GM21723 (cell line): Measurements from ENCODE around the gene C12orf56.

Source experiments
- ATAC-seq: cut with Tn5 transposase; IDR thresholded peaks from one replicate; pipeline ENCODE4 v1.9.1; 2021; ENCODE audit warnings: mild to moderate bottlenecking, moderate library complexity; ENCODE audit not compliant: unreplicated experiment

The C12orf56 gene, protein sequence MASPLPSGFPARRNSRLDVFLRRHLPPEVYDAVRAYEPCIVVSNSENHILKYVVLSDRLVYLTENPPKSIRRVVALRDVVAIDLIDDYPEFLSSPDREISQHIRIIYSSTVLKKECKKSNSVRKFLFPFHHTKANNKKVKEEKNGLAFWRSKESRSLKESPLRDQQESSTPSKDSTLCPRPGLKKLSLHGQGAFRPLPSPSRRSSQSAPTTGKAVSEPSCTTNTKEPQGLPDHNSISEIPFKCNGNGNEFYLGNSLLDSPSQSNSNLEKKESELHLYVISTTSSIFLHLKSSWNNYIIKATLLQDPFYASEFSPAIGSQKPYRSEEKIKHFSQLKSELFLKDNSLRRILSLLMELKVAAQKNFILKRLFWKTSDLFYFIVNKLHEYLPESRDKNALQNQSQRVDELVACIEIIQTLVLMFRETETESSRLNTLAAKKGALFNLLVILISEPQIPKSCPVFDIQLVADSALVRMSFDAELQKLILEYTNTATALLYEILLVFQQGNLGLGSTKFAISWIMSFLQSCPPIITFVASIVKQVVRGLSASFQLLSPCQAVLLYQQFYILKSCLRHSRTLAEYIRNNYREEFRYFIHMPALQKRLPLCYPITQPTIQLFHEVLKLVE

DNA sequence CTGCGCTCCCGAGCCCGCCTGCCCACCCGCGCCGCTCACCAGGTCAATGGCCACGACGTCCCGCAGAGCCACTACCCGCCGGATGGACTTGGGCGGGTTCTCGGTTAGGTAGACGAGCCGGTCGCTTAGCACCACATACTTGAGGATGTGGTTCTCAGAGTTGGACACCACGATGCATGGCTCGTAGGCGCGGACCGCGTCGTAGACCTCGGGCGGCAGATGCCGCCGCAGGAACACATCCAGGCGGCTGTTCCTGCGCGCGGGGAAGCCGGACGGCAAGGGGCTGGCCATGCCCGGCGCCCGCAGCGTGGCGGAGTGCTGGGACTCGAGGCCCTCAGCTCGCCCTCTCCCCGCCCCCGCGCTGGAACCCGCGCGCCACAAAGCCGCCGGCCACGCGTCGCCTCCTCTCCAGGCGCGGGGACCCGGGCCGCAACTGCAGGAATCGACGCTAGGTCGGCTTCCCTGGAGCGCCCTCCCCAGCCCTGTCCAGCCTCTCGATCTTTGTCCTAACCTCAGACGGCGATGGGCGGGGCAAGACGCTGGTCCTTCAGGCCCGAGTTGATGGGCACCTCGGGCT is at the start of gene C12orf56:
Gene C12orf56 (minus strand): TSS at position 484 of the 577 bp plus-strand sequence. CDS start 193 bp downstream, at position 291.
- no peak for ATAC-seq

DNA sequence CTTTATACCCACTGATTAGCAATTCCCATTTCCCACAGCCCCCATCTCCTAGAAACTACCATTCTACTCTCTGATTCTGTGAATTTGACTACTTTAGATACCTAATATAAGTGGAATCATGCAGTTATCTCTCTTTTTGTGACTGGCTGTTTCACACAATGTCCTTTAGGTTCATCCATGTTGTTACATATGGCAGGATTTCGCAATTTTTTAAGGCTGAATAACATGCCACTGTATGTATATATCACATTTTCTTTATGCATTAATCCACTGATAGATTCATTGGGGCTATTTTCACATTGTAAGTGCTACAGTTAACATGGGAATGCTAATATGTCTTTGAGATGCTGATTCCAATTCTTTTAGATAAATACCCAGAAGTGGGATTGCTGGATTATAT is 49.5 kb upstream of the C12orf56 start:
- ATAC-seq = no peak

DNA sequence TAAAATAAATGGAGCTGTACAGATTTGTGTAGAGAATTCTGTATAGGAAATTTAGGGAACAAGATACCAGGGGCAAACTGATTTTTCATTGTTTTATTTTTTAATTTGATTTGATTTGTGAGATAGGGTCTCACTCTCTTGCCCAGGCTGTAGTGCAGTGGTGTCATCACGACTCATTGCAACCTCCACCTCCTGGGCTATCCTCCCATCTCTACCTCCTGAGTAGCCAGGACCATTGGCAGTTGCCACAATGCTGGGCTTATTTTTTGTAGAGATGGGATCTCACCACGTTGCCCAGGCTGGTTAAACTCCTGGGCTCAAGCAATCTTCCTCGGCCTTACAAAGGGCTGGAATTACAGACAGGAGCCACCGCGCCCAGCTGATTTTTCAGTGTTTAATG is 43.4 kb upstream of the C12orf56 start:
- no peak for ATAC-seq

DNA sequence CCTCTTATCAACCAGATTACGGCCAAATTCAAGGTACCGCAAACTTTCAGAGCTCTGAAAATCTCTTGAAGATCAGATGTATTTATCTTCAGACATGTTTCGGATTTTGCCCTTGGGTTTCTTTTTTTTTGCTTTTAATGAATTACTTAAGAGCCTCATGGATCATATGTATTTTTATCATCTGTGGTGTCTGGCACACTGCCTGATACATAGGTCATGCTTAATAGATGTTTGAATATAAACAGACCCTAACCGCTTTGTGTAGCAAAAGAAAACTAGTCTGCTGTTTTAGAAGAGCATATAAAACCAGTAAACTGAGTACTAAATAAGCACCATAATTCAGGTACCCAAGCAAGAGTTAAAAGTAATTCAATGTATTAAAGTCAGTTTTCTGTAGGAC is 41.2 kb upstream of the C12orf56 start:
- ATAC-seq = no peak

DNA sequence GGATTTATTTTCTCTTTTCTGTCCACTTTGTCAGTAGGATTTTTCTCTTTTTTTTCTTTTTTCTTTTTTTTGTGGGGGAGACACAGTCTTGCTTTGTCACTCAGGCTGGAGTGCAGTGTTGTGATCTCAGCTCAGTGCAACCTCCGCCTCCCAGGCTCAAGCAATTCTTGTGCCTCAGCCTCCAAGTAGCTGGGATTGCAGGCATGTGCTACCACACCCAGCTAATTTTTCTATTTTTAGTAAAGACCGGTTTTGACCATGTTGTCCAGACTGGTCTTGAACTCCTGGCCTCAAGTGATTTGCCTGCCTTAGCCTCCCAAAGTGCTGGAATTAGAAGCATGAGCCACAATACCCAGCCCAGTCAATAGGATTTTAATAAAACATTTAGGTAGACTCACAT is 40.3 kb upstream of the C12orf56 start:
- no peak for ATAC-seq

DNA sequence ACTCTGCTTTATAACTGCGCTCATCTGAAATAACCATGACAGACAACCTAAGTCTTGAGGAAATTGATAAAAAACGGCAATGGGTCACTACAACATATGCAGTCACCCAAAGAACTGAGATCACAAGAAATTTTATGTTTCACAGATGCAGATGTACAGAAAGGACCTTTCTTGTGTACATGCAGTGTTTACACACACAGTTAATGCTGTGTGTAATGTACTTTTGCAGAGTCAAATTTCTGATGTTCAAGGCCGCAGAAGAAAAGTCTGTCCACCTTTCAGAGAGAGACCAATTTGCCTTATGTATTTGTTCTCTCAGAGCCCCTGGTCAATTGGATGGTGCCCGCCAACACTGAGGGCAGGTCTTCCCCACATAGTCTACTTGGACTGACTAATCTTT is 38.4 kb upstream of the C12orf56 start:
- ATAC-seq = no peak

DNA sequence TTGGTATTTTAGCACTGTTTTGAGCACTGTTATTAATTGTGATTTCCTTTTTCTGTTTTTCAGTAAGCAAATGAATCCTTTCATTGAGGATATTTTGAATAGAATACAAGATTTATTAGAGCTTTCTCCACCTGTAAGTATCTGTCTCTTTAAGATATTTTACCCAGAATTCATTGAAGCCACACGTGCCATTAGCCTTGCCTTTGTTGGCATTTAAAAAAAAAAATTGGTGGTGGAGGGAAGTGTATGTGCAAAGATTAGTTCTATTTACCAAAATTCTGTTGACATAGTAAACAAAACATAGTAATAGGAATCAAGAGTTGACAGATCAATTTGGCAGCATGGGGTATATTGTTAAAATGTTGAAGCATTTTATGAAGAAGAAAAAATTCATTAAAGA is 37.4 kb upstream of the C12orf56 start:
- no peak for ATAC-seq

DNA sequence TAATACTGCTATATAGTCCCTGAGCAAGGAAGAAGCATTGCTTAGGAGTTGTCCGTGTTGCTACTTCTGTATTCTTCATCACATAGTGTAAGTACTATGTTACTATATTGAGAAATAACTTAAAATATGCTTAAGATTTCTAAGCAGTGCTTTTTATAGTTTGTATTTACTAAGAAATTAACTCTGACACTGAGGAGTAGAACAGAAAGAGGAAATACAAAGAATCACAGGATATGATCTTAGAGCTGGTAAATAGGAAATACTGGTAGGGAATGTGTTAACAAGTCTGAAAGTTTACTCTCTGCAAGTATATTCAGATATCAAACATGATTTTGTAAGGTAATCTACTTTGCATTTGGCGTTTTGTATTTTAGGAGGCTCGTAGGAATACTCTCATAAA is 29.1 kb upstream of the C12orf56 start:
- ATAC-seq = no peak

DNA sequence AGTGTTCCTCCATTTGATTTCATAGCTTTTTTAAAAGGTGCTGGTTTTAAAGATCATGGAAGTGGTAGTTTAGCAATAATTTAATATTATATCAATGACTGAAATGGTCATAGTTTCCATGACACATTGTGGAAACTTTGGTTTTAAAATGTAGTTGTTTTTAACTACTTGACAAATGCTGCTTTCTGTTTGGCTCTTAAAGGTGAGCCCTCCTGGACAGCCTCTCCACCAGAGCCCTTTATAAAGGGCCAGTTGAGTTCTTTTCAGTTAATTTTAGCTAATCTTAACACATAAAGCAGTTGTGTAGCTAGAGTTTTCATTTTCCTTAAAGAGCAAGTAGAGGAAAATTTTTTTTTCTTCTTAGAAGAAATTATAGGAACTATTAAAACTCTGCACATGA is 27.7 kb upstream of the C12orf56 start:
- no peak for ATAC-seq

DNA sequence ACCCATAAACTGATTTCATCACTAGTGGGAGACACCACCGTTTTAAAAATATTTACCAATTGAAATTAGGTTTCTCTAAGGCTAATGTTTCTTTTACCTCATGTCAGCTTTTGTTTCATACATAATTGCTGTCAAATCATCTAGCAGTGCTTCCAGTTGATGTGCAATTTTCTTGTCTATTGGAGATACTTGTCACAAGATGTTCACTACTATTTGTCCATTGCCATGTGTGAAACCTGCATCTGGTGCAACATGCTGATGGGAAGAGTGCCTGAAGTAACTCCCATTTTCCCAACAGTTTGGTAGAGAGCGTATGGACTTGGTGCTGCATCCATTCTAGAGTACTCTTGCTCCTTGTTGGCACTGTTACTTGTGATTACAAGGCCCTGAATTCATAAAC is 23.3 kb upstream of the C12orf56 start:
- ATAC-seq = no peak

DNA sequence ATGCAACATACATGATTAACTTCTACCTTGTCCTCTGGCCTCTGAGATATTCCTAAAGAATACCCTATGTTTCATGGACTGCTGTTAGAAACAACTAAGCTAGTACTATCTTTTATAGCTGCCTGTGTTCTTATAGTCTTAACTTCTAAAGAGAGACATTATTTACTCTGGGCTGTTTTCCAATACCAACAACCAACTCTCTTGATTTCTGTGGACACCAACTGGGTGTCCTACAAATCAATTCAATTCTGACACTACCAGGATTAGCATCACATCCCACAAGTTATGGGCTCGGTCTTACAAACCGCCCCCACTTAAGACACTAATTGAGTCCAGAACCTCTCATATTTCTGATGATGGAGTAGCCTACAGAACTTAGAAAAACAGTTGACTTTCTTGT is 21.9 kb upstream of the C12orf56 start:
- ATAC-seq = no peak

DNA sequence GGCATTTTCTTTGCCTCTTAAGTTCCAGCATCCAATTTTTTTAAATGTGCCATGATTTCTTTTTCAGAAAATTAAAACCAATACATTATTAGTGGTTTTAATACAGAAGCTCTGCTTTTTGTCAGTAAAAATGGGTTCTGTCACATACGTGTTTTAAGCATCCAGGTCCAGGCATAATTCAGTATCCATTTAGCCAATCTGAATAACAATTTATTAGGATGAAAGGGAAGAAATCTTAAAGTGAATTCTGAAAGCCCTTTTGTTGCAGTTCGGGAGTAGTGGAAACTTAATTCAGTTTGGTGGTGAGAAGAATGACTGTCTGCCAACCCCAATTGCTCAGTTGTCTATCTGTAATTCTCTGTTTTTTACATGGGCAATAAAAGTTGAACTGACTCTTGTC is 20.9 kb upstream of the C12orf56 start:
- ATAC-seq = no peak

DNA sequence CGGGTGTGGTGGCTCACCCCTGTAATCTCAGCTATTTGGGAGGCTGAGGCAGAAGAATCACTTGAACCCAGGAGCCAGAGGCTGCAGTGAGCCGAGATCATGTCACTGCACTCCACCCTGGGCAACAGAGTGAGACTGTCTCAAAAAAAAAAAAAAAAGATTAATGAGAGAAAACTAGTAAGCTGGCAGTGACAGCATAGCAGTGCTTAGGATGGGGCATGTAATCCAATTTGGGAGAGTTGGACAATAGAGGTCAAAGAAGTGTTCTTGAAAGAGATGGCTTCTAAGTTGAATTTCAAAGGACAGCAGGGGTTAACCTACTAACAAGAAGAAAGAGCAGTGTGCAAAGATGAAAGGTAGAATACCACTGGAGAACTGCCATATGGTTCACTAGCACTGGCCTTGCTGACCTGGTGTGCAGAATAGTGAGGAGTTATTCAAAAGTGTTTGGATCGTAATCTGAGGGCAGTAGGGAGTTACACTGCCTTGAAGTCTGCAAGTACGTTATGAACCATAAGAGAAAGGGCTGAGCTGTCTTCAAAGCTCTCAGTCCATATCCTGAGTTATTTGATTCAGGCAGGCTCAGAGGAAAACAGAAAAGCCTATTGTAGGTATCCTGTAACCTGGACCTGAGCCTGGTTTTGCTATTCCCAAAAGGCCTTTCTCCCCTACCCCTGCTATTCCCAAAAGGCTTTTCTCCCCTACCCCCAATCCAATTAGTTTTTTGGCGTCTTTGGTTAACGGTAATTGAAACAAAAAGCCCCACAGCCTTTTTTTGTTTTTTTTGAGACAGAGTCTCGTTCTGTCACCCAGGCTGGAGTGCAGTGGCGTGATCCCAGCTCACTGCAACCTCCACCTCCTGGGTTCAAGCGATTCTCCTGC is 17.0 kb upstream of the C12orf56 start:
- ATAC-seq = no peak

DNA sequence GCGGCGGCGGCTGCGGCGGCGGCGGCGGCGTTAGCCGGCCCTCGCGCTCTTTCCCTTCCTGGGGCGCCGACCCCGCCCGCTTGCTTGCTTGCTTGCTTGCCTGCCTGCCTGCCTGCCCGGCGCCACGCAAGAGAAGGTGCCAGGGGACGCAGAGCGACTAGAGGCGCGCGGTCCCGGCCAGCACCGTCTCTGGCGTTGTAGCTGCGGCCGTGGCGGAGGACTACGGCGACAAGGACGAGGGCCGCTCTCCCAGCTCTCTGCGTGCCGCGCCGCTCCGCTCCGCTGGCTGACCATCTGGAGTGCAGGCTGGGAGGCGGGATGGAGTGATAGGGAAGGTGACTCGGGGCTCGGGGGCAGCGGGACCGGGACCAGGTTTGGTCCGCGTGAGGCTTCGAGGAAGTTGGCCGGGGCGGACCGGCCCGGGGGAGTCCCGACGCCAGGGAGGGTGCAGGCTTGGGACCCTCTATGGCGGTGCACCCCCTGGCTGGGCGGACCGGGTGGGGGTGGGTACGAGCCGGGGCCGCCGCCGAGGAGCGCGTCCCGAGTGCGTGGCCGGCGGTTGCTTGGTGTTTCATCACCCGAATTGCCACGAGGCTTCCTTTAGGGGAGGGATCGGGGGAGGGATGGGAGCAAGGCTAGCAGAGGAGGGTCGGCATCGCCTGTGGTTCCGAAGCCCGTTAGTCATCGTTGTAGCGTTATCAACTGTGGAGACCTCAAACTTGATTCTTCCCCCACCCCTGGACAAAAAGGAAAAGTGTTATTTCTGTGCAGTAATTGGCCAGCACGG is 14.1 kb upstream of the C12orf56 start:
- ATAC-seq = peak; percentile 41

DNA sequence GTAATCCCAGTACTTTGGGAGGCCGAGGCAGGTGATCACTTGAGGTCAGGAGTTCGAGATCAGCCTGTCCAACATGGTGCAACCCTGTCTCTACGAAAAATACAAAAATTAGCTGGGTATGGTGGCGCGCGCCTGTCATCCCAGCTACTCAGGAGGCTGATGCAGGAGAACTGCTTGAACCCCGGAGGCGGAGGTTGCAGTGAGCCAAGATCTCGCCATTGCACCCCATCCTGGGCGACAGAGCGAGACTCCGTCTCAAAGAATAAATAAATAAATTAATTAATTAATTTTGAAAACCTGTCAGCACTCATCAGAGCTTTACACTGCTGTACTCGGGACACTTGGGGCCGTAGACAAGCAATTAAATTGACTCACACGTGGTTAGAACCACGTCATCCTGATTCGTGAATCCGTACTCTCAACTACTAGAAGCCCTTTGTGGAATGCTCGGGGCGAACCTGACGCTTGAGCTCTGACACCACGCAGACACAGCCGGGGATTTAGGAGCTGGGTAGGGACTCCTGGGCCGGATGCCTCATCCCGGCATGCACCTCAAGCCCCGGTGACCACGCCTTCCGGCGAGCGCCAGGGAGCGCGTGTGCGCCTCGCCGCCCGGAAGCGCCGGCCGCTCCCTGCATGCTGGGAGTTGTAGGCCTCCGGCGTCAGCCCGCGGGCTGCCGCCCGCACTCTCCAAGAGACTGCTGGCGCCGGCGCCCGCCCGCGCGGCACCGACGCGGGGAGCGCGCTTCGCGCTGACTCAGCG is 13.3 kb upstream of the C12orf56 start, which contains the start of gene XPOT:
Gene XPOT (plus strand): TSS at position 686 of the 763 bp plus-strand sequence. CDS start 5,644 bp downstream, outside the sequence.
- peak; percentile 96 for ATAC-seq

DNA sequence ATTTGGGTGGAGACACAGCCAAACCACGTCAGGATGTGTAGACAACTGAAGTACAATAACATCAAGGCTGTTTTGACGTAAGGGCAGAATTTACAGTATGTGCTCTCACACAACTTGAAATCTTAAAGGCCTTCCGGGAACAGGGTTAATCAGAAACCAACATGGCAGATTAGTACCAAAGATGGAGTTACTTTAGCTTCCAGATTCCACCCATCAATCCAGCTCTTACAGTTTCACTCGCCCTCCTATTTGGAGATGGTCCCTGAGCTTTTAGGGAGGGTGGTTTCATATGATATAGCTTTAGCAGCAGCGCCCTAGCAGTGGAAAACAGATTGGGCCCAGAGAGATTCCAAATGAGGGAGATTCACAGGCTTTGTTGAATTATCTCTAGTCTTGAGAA is 11.6 kb upstream of the C12orf56 start:
- ATAC-seq = no peak

DNA sequence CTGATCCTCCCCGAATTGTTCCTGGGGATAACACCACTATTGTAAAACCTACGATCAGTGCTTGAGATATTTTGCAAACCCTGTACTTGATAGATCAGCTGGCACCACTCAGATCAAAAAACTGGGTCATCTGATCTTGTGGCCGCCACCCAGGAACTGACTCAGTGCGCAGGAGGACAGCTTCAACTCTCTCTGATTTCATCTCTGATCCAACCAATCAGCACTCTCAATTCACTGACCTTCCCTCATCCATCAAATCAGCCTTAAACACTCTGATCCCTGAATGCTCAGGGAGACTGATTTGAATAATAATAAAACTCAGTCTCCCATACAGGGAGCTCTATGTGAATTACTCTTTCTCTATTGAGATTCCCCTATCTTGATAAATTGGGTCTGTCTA is 9.5 kb upstream of the C12orf56 start:
- ATAC-seq = no peak

DNA sequence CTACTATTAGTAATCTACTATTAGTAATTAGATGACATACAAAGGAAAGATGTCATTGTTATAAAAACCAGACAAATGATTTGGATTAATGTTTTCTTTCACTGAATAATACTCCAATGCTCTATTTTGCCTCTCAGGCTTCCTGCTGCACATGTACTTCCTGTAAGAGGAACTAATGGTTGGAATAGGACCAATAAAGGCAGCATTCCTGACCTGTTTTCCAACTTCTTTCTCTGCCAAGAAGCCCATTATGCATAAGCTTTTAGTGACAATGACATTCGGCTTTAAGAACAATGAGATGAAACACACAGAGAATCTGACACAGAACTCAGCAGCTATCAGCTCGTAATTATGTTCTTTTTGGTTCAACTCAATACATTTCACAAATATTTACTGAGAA is 5.2 kb upstream of the C12orf56 start:
- no peak for ATAC-seq

DNA sequence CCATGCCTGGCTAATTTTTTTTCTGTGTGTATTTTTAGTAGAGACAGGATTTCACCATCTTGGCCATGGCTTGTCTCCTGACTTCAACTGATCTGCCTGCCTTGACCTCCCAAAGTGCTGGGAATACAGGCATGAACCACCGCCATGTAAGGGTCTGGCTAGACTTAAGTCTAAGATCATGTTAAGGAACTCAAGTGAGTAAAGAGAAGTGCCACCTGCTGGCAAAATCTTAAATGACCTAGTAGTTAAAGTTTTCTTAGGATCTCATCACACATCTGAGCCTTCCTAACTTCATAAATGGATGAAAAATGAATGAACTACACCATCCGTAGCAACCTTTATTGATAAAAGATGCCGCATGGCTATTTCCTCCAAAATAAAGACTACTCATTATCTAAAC is 1.7 kb upstream of the C12orf56 start:
- no peak for ATAC-seq

DNA sequence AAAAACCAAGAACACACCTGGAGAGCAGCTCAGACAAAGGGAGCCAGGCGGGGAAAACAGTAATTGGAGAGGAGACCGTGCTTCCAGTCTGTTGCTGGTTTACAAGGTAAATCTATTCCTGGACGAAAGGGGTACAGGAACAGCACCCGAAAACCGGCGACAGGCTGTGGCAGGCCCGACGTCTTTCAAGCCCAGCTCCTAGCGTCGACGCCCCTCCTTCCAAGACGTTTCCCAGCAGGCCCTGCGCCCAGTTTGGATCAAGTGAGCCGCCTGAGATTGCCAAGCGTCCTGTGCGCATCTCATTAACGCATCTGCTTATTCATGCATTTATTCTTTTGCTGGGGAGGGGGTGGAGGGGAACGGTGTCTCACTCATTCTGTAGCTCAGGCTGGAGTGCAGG is 1.4 kb downstream of the C12orf56 start:
- no peak for ATAC-seq
